ENCODE results near the gene FCGR1A.
"Not testable (repeated sequence)": the region's sequence is repeated elsewhere in the genome, so short reads cannot be mapped to it uniquely, and the experiment has no call there.

DNA sequence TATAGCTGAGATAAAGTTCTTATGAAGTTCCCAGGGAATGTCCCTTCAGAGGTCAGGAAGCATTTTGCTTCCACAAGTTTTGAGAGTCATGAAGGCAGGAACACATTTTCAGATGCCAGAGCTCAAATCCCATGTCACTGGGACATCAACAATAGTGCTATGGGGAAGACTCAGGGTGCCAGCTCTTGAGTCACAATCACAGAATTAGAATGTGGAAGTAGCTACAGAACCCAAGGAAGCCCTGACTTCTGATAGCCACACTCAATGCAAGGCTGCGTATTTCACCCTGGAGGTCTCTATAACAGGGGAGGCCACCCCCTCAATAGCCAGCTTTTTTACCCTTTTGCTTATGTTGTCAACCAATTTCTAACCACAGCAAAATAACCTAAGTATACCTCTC is 47.8 kb upstream of the FCGR1A start:
- not testable (repeated sequence) for TF ChIP-seq CTCF (conservative IDR thresholded peaks at IDR 0.05; ENCODE audit: low read length); EZH2phosphoT487 (IDR thresholded peaks at IDR 0.05; ENCODE audit: borderline replicate concordance)
